OCI-LY1 (cell line): ENCODE results near the gene CELA2A.

Experiments used
- CTCF ChIP-seq: fragments of 200-600 bp; sonication (generic), shearing (Covaris generic); IDR thresholded peaks from 2 replicates; pipeline ENCODE4 v1.5.1; 2017; ENCODE audit warnings: mild to moderate bottlenecking, antibody characterized with exemption, low read length, moderate library complexity, mixed read lengths
- EZH2 ChIP-seq: fragments of 200-600 bp; sonication (generic), shearing (Covaris generic); IDR thresholded peaks from 2 replicates; pipeline ENCODE4 v1.8.0; 2017; ENCODE audit warnings: borderline replicate concordance, mixed run types, mild to moderate bottlenecking, antibody characterized with exemption, low read length, moderate library complexity, mixed read lengths

DNA sequence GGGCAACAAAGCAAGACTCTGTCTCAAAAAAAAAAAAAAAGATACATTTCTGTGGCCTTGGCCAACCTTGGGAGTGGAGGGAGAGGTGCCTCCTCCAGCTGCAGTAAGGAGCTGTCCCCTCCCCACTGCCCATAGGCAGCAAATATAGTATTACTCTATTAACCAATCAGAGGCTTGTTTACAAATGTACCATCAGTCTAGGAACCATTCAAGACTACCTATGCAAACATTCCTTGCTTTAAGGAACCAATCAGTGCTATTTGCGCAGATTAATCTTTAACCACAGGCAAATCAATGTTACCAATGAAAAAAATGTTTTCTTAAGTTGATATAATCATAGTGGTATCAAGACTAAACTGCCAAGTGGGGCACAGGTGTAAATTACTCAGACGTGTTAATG is 1.1 kb downstream of the CELA2A start:
- TF ChIP-seq CTCF (no peak), EZH2 (no peak)
